ENCODE measurements around the gene PPP1R3A. TPM values are rescaled to one million over a fixed set of nuclear protein-coding genes. Genes with fewer than 3 reads are reported as not detected.

The PPP1R3A gene
- polyA plus RNA-seq, 1 donor from 2014 or later = 1.6 TPM

DNA sequence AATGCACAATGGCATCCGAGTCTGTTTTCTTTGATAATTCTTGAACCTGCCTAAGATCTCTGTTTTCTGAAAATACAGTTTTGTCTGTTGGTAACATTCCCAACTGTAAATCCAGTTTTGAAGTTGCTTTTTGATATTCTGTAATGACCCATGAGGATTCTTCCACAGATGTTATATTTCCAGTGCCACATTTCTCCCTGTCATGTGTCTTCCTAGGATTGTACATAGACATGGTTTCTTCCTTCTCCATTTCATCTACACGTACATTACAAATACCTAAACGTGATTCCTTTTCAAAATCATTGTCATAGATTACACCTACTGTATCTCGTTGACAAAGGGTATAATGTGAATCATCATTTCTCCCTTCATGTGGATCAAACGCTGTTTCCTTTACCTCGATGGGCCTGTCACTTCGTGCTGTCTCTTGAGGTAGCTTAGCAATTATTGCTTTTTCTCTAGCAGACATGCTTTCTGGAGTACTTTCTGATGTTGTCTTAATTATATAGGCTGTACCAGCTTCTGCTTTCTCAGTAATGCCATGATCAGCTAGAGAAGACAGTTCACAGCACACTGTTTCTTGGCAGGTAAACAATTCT is 40.3 kb downstream of the PPP1R3A start:
- no peaks in the 10 kb centered on the region for H3K27me3 ChIP-seq (ENCODE audit: insufficient read depth, low read depth, low read length)
- TF ChIP-seq RAD21 (conservative IDR thresholded peaks at IDR 0.05) (peak; percentile 24), EP300 (conservative IDR thresholded peaks at IDR 0.05; ENCODE audit: poor library complexity, severe bottlenecking) (peak; percentile 99), CTCF (IDR thresholded peaks at IDR 0.05; ENCODE audit: poor library complexity, severe bottlenecking) (no peak), MXI1 (conservative IDR thresholded peaks at IDR 0.05; ENCODE audit: poor library complexity, severe bottlenecking) (peak; percentile 41), SMC3 (conservative IDR thresholded peaks at IDR 0.05; ENCODE audit: poor library complexity) (no peak), TAF1 (IDR thresholded peaks at IDR 0.05; ENCODE audit: low read depth) (no peak), EZH2 (IDR thresholded peaks at IDR 0.05; ENCODE audit: borderline replicate concordance, insufficient read depth, low read length, poor library complexity, severe bottlenecking) (no peak), POLR2AphosphoS5 (IDR thresholded peaks at IDR 0.05) (peak; percentile 94)
- TF ChIP-seq, protein P1, sequence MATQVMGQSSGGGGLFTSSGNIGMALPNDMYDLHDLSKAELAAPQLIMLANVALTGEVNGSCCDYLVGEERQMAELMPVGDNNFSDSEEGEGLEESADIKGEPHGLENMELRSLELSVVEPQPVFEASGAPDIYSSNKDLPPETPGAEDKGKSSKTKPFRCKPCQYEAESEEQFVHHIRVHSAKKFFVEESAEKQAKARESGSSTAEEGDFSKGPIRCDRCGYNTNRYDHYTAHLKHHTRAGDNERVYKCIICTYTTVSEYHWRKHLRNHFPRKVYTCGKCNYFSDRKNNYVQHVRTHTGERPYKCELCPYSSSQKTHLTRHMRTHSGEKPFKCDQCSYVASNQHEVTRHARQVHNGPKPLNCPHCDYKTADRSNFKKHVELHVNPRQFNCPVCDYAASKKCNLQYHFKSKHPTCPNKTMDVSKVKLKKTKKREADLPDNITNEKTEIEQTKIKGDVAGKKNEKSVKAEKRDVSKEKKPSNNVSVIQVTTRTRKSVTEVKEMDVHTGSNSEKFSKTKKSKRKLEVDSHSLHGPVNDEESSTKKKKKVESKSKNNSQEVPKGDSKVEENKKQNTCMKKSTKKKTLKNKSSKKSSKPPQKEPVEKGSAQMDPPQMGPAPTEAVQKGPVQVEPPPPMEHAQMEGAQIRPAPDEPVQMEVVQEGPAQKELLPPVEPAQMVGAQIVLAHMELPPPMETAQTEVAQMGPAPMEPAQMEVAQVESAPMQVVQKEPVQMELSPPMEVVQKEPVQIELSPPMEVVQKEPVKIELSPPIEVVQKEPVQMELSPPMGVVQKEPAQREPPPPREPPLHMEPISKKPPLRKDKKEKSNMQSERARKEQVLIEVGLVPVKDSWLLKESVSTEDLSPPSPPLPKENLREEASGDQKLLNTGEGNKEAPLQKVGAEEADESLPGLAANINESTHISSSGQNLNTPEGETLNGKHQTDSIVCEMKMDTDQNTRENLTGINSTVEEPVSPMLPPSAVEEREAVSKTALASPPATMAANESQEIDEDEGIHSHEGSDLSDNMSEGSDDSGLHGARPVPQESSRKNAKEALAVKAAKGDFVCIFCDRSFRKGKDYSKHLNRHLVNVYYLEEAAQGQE (IDR thresholded peaks at IDR 0.05; ENCODE audit: borderline replicate concordance) = peak; percentile 97
- H3K9ac ChIP-seq (ENCODE audit: low read length) = peak overlapping the region; percentile 73
- no peaks in the 10 kb centered on the region for H3K36me3 ChIP-seq (ENCODE audit: insufficient read depth, low read length)
- H2AFZ ChIP-seq (ENCODE audit: low read depth, low read length) = no peak overlapping the region
- peak overlapping the region; percentile 3 for H3K4me2 ChIP-seq (ENCODE audit: low read length)
- H4K20me1 ChIP-seq (ENCODE audit: insufficient read depth) = no peaks in the 10 kb centered on the region
- no peaks in the 10 kb centered on the region for H3K9me3 ChIP-seq (ENCODE audit: low read length)
- no peaks in the 10 kb centered on the region for H3K9me2 ChIP-seq (ENCODE audit: insufficient read depth, low read length)
- no peaks in the 10 kb centered on the region for H3K79me2 ChIP-seq (replicated peaks; ENCODE audit: insufficient read depth, low read length)
- peak overlapping the region; percentile 99 for H3K27ac ChIP-seq (ENCODE audit: low read length)
- peaks cover 11% of the 10 kb centered on the region for H3F3A ChIP-seq (ENCODE audit: insufficient read depth, low read length, poor library complexity, severe bottlenecking)
- peak overlapping the region; percentile 56 for H3K4me3 ChIP-seq (ENCODE audit: low read length)

DNA sequence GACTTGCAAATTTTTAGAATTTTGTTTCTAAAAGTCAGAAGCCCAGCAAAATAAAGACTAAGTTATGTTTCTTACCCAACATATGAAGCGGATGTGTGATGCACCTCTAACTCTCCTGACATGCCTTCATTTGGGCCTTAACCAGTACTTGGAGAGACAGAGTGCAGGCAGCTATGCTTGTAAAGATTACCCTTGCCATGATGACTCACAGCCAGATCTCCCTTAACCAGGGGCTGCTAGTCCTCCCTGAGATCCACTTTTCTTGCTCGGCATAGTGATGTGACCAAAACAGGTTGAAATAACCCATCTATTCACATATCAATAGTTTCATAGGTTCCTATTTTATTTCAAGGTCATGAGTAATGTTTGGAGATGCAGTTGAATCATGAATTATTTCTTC is 43.6 kb downstream of the PPP1R3A start:
- H3K9ac ChIP-seq (ENCODE audit: low read length) = no peak overlapping the region
- H3K4me3 ChIP-seq (ENCODE audit: low read length) = no peak overlapping the region
- no peak overlapping the region for H2AFZ ChIP-seq (ENCODE audit: low read depth, low read length)
- H3K27me3 ChIP-seq (ENCODE audit: insufficient read depth, low read depth, low read length) = no peaks in the 10 kb centered on the region
- H3K36me3 ChIP-seq (ENCODE audit: insufficient read depth, low read length) = no peaks in the 10 kb centered on the region
- TF ChIP-seq EP300 (conservative IDR thresholded peaks at IDR 0.05; ENCODE audit: poor library complexity, severe bottlenecking) (no peak), POLR2AphosphoS5 (IDR thresholded peaks at IDR 0.05) (no peak), TAF1 (IDR thresholded peaks at IDR 0.05; ENCODE audit: low read depth) (no peak), SMC3 (conservative IDR thresholded peaks at IDR 0.05; ENCODE audit: poor library complexity) (no peak), MXI1 (conservative IDR thresholded peaks at IDR 0.05; ENCODE audit: poor library complexity, severe bottlenecking) (no peak), EZH2 (IDR thresholded peaks at IDR 0.05; ENCODE audit: borderline replicate concordance, insufficient read depth, low read length, poor library complexity, severe bottlenecking) (no peak), RAD21 (conservative IDR thresholded peaks at IDR 0.05) (no peak), CTCF (IDR thresholded peaks at IDR 0.05; ENCODE audit: poor library complexity, severe bottlenecking) (no peak)
- TF ChIP-seq, protein P1 (IDR thresholded peaks at IDR 0.05; ENCODE audit: borderline replicate concordance) = no peak
- H3K27ac ChIP-seq (ENCODE audit: low read length) = peak overlapping the region; percentile 99
- no peaks in the 10 kb centered on the region for H3K79me2 ChIP-seq (replicated peaks; ENCODE audit: insufficient read depth, low read length)
- no peaks in the 10 kb centered on the region for H3K9me3 ChIP-seq (ENCODE audit: low read length)
- H3K4me2 ChIP-seq (ENCODE audit: low read length) = no peak overlapping the region
- peaks cover 9% of the 10 kb centered on the region for H3F3A ChIP-seq (ENCODE audit: insufficient read depth, low read length, poor library complexity, severe bottlenecking)
- H3K9me2 ChIP-seq (ENCODE audit: insufficient read depth, low read length) = no peaks in the 10 kb centered on the region
- H4K20me1 ChIP-seq (ENCODE audit: insufficient read depth) = no peaks in the 10 kb centered on the region
